ENCODE data around the gene STAT2. TPM values are rescaled to one million over a fixed set of nuclear protein-coding genes. Genes with fewer than 3 reads are reported as not detected.
A peak's percentile ranks its signal among the peaks of the same experiment; 100 is the strongest.

The STAT2 gene
- total and polyA plus RNA-seq, 9 of the 15 experiments (the other 6 are each of a cell fraction or from before 2014, with no cell fraction given) = 15.5 to 46.9 (median 40.1) TPM

- peak in 1 of 2 experiments; percentile 34; a peak in 1 of 4 replicates for TF ChIP-seq ZMIZ1 (IDR thresholded peaks at IDR 0.05; ENCODE audit: low read depth in 2 of 2, low read length in 2 of 2)
- 0 out of 2 replicates have a peak, but pooled peaks have one; percentile 17 for TF ChIP-seq CREB3L1 (IDR thresholded peaks at IDR 0.05; ENCODE audit: borderline replicate concordance, low read depth)
- no peak for TF ChIP-seq MCM5 (IDR thresholded peaks at IDR 0.05; ENCODE audit: low read depth)
- TF ChIP-seq ILF3 (IDR thresholded peaks at IDR 0.05; ENCODE audit: borderline replicate concordance) = no peak
- peak; percentile 30 to 70 (median 42) for TF ChIP-seq YY1 (IDR thresholded peaks at IDR 0.05; ENCODE audit: borderline replicate concordance in 1 of 3, control insufficient read depth in 1 of 3, extremely low read depth in 1 of 3, insufficient read depth in 3 of 3, insufficient read length in 1 of 3, insufficient replicate concordance in 2 of 3, low read depth in 1 of 3, low read length in 2 of 3)
- no peak for TF ChIP-seq FOXA1 (IDR thresholded peaks at IDR 0.05; ENCODE audit: borderline replicate concordance)
- TF ChIP-seq HDAC6 (IDR thresholded peaks at IDR 0.05; ENCODE audit: low read depth, low read length) = no peak
- no peak for TF ChIP-seq TGIF2 (CRISPR knock-in tag; IDR thresholded peaks at IDR 0.05)
- no peak for TF ChIP-seq EP400 (IDR thresholded peaks at IDR 0.05)
- TF ChIP-seq ZNF740 (CRISPR knock-in tag; IDR thresholded peaks at IDR 0.05) = no peak
- TF ChIP-seq ZNF740 (tag; IDR thresholded peaks at IDR 0.05) = peak in 1 of 2 experiments; percentile 61; a peak in 1 of 4 replicates
- TF ChIP-seq ZNF224 (CRISPR knock-in tag; IDR thresholded peaks at IDR 0.05) = no peak
- TF ChIP-seq NONO (IDR thresholded peaks at IDR 0.05; ENCODE audit: low read depth in 2 of 2, low read length in 1 of 2) = peak in 1 of 2 experiments; percentile 37; a peak in 1 of 4 replicates
- TF ChIP-seq ZNF830 (CRISPR knock-in tag; IDR thresholded peaks at IDR 0.05) = no peak
- no peak for TF ChIP-seq SIN3A (IDR thresholded peaks at IDR 0.05; ENCODE audit: borderline replicate concordance in 2 of 2, control insufficient read depth in 1 of 2, low read depth in 2 of 2, low read length in 2 of 2)
- no peak for TF ChIP-seq ZNF140 (CRISPR knock-in tag; IDR thresholded peaks at IDR 0.05)
- no peak for TF ChIP-seq SETDB1 (IDR thresholded peaks at IDR 0.05; ENCODE audit: low read length)
- peak; percentile 95 for TF ChIP-seq CHD1 (IDR thresholded peaks at IDR 0.05; ENCODE audit: low read length)
Measured at GRCh38 chr12:56300644-56301464, 59.1 kb downstream of the STAT2 start (continued).

Measured in K562 (cell line).